DMS79 treated with DMSO at 0.1 percent for 48 hours (cell line): Measurements from ENCODE around the gene PPIL4.
"Not testable (repeated sequence)": the region's sequence is repeated elsewhere in the genome, so short reads cannot be mapped to it uniquely, and the experiment has no call there.

Experiments used
- DNase-seq: peaks from one replicate; lab custom pipeline; 2025; lab: John Stamatoyannopoulos, UW

Gene PPIL4

GRCh38 chr6:149529650-149530049 is 16.2 kb downstream of the PPIL4 start:
- no peak for DNase-seq

GRCh38 chr6:149515494-149515893 is 30.3 kb downstream of the PPIL4 start:
- DNase-seq = no peak

- DNase-seq = no peak
These were observed 31.9 kb downstream of the PPIL4 start for GRCh38 chr6:149513915-149514314.

GRCh38 chr6:149510793-149511512 is 34.9 kb downstream of the PPIL4 start:
- no peak for DNase-seq

- DNase-seq = no peak
These were observed 37.4 kb downstream of the PPIL4 start for GRCh38 chr6:149508485-149508884.

GRCh38 chr6:149503872-149504271 is 42.0 kb downstream of the PPIL4 start:
- DNase-seq = no peak

- no peak for DNase-seq
These were observed 42.6 kb downstream of the PPIL4 start for GRCh38 chr6:149503276-149503675.

- DNase-seq = no peak
These were observed 44.1 kb downstream of the PPIL4 start for GRCh38 chr6:149501768-149502167.

GRCh38 chr6:149501201-149501600 is 44.6 kb downstream of the PPIL4 start:
- DNase-seq = no peak

- no peak for DNase-seq
These were observed 45.7 kb downstream of the PPIL4 start for GRCh38 chr6:149500096-149500495.

GRCh38 chr6:149499066-149499465 is 46.8 kb downstream of the PPIL4 start:
- no peak for DNase-seq

GRCh38 chr6:149497365-149497764 is 48.5 kb downstream of the PPIL4 start:
- no peak for DNase-seq

GRCh38 chr6:149496597-149496996 is 49.2 kb downstream of the PPIL4 start:
- DNase-seq = not testable (repeated sequence)

GRCh38 chr6:149495349-149496016 is 50.4 kb downstream of the PPIL4 start:
- DNase-seq = not testable (repeated sequence)

GRCh38 chr6:149494810-149495209 is 51.0 kb downstream of the PPIL4 start:
- not testable (repeated sequence) for DNase-seq

- DNase-seq = no peak
These were observed 52.0 kb downstream of the PPIL4 start for GRCh38 chr6:149493761-149494320.

GRCh38 chr6:149492798-149493343 is 53.0 kb downstream of the PPIL4 start:
- DNase-seq = no peak

- DNase-seq = no peak
These were observed 55.9 kb downstream of the PPIL4 start for GRCh38 chr6:149489967-149490366.

GRCh38 chr6:149488815-149489214 is 57.0 kb downstream of the PPIL4 start:
- DNase-seq = no peak

- DNase-seq = no peak
These were observed 58.5 kb downstream of the PPIL4 start for GRCh38 chr6:149487316-149487715.

- DNase-seq = no peak
These were observed 60.8 kb downstream of the PPIL4 start, which contains the start of gene ZC3H12D for GRCh38 chr6:149484733-149485700. Gene ZC3H12D, minus strand, starts transcription at chr6:149485014. Its CDS starts 10,471 bp downstream, at chr6:149474543.
